ENCODE results near the gene IFNK.
A peak's percentile ranks its signal among the peaks of the same experiment; 100 is the strongest.

Gene IFNK

DNA sequence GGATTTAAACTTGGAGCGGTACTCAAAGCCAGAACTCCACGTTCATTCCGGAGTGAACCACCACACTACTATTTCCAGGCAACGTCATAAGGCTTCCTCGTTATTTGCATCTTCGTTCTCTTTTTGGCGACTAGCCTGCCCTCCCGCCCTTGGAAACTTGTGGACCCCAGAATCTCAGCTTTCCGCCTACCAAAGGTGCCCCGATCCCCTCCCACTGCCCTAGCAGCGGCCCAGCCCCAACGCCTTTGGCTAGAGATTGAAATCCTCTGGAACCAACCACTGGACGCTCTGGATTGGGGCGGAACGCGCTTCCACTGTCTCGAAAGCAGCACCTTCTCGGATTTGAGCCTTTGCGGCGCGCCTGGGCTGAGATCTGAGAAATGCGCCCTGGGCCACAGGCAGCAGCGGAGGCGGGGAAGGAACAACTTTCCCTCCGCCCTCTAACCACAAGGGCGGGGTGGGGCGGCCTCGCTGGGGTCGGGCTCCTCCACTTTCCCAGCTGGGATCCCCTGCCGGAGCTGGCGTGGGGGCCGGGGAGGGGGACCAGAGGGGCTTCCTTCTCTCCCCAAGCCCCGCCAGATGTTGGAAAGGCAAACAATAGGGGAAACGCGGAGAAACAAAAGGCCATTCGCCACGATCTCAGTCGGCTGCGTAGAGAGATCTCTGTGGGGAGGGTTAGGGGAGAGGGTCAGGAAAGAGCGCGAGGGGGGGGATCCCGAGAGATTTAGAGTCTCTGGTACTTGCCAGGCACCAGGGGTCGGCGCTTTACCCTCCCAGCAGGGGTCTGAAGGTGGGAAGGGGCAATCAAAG is 4.2 kb downstream of the IFNK start:
- Histone ChIP-seq H3K9ac (ENCODE audit: low read length in 5 of 5) (peak overlapping the region; percentile 58 to 93 (median 86)), H3K4me3 (ENCODE audit: low read depth in 1 of 5, low read length in 5 of 5) (peak overlapping the region; percentile 77 to 92 (median 82)), H3K27me3 (ENCODE audit: control insufficient read depth in 5 of 5, insufficient read depth in 4 of 5, low read length in 5 of 5) (no peaks in the 10 kb centered on the region), H3K4me1 (ENCODE audit: control insufficient read depth in 5 of 5, insufficient read depth in 5 of 5, low read length in 5 of 5) (peaks cover 0 to 23% (median 16%) of the 10 kb centered on the region in 5 donors), H3K27ac (ENCODE audit: low read depth, low read length) (peak overlapping the region; percentile 82), H3K36me3 (ENCODE audit: control insufficient read depth in 5 of 5, insufficient read depth in 5 of 5, low read length in 5 of 5) (no peaks in the 10 kb centered on the region), H3K9me3 (ENCODE audit: control insufficient read depth in 5 of 5, low read length in 5 of 5) (no peaks in the 10 kb centered on the region)

DNA sequence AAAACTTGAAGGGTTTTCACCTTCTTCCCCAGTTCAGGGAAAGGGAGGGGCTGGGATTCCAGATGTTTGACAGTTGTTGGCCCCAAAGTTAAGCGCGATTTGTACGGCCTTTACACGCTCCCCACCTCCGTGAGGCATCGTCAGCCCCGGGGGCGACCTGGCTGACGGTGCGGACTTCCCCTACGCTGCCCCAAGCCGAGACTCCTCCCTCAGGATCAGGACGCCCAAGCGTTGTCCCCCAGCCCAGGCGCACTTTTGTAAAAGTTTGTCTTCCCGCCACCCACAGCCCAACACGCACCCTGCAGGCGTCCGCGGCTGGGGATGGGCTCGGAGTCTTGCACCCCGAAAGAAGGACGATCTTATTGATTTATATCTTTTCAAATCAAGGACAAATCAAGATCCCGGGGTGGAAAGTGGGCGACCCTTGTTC is 4.8 kb downstream of the IFNK start:
- no peaks in the 10 kb centered on the region for H3K27me3 ChIP-seq (ENCODE audit: control insufficient read depth in 5 of 5, insufficient read depth in 4 of 5, low read length in 5 of 5)
- no peaks in the 10 kb centered on the region for H3K36me3 ChIP-seq (ENCODE audit: control insufficient read depth in 5 of 5, insufficient read depth in 5 of 5, low read length in 5 of 5)
- H3K9me3 ChIP-seq (ENCODE audit: control insufficient read depth in 5 of 5, low read length in 5 of 5): no peaks in the 10 kb centered on the region
- H3K27ac ChIP-seq (ENCODE audit: low read depth, low read length): peak overlapping the region; percentile 82
- peak overlapping the region; percentile 58 to 93 (median 86) for H3K9ac ChIP-seq (ENCODE audit: low read length in 5 of 5)
- peak overlapping the region; percentile 77 to 92 (median 82) for H3K4me3 ChIP-seq (ENCODE audit: low read depth in 1 of 5, low read length in 5 of 5)
- H3K4me1 ChIP-seq (ENCODE audit: control insufficient read depth in 5 of 5, insufficient read depth in 5 of 5, low read length in 5 of 5): peaks cover 0 to 23% (median 16%) of the 10 kb centered on the region in 5 donors

GRCh38 chr9:27529316-27530278 is 5.5 kb downstream of the IFNK start, which contains the start of gene MOB3B:
MOB3B (minus strand) TSS chr9:27529814; CDS start chr9:27455550, 74,264 bp downstream.
- H3K27ac ChIP-seq (ENCODE audit: low read depth, low read length): peak within 1 kb of the TSS; percentile 82
- H3K4me1 ChIP-seq (ENCODE audit: control insufficient read depth in 5 of 5, insufficient read depth in 5 of 5, low read length in 5 of 5): peaks cover 0 to 26% (median 16%) of the 10 kb centered on the region in 5 donors
- no peaks in the 10 kb centered on the region for H3K27me3 ChIP-seq (ENCODE audit: control insufficient read depth in 5 of 5, insufficient read depth in 4 of 5, low read length in 5 of 5)
- no peaks in the 10 kb centered on the region for H3K36me3 ChIP-seq (ENCODE audit: control insufficient read depth in 5 of 5, insufficient read depth in 5 of 5, low read length in 5 of 5)
- no peaks in the 10 kb centered on the region for H3K9me3 ChIP-seq (ENCODE audit: control insufficient read depth in 5 of 5, low read length in 5 of 5)
- H3K4me3 ChIP-seq (ENCODE audit: low read depth in 1 of 5, low read length in 5 of 5): peak within 1 kb of the TSS; percentile 77 to 92 (median 82)
- peak within 1 kb of the TSS; percentile 58 to 93 (median 86) for H3K9ac ChIP-seq (ENCODE audit: low read length in 5 of 5)

- Histone ChIP-seq H3K9me3 (ENCODE audit: control insufficient read depth in 5 of 5, low read length in 5 of 5) (no peaks in the 10 kb centered on the region), H3K4me3 (ENCODE audit: low read depth in 1 of 5, low read length in 5 of 5) (no peak overlapping the region), H3K27ac (ENCODE audit: low read depth, low read length) (no peak overlapping the region), H3K27me3 (ENCODE audit: control insufficient read depth in 5 of 5, insufficient read depth in 4 of 5, low read length in 5 of 5) (no peaks in the 10 kb centered on the region), H3K36me3 (ENCODE audit: control insufficient read depth in 5 of 5, insufficient read depth in 5 of 5, low read length in 5 of 5) (peaks cover 0 to 6% (median 5%) of the 10 kb centered on the region in 5 donors), H3K4me1 (ENCODE audit: control insufficient read depth in 5 of 5, insufficient read depth in 5 of 5, low read length in 5 of 5) (peaks cover 0 to 26% (median 16%) of the 10 kb centered on the region in 5 donors), H3K9ac (ENCODE audit: low read length in 5 of 5) (no peak overlapping the region)
Observed at GRCh38 chr9:27530915-27531755, 7.0 kb downstream of the IFNK start.

- Histone ChIP-seq H3K4me1 (ENCODE audit: control insufficient read depth in 5 of 5, insufficient read depth in 5 of 5, low read length in 5 of 5) (peaks cover 0 to 26% (median 16%) of the 10 kb centered on the region in 5 donors), H3K36me3 (ENCODE audit: control insufficient read depth in 5 of 5, insufficient read depth in 5 of 5, low read length in 5 of 5) (peaks cover 0 to 9% (median 6%) of the 10 kb centered on the region in 5 donors), H3K9me3 (ENCODE audit: control insufficient read depth in 5 of 5, low read length in 5 of 5) (no peaks in the 10 kb centered on the region), H3K9ac (ENCODE audit: low read length in 5 of 5) (no peak overlapping the region), H3K4me3 (ENCODE audit: low read depth in 1 of 5, low read length in 5 of 5) (no peak overlapping the region), H3K27me3 (ENCODE audit: control insufficient read depth in 5 of 5, insufficient read depth in 4 of 5, low read length in 5 of 5) (no peaks in the 10 kb centered on the region), H3K27ac (ENCODE audit: low read depth, low read length) (no peak overlapping the region)
Observed at GRCh38 chr9:27532046-27532445, 8.0 kb downstream of the IFNK start.

GRCh38 chr9:27533311-27533710 is 9.2 kb downstream of the IFNK start:
- Histone ChIP-seq H3K36me3 (ENCODE audit: control insufficient read depth in 5 of 5, insufficient read depth in 5 of 5, low read length in 5 of 5) (peaks cover 0 to 9% (median 6%) of the 10 kb centered on the region in 5 donors), H3K4me3 (ENCODE audit: low read depth in 1 of 5, low read length in 5 of 5) (no peak overlapping the region), H3K27me3 (ENCODE audit: control insufficient read depth in 5 of 5, insufficient read depth in 4 of 5, low read length in 5 of 5) (no peaks in the 10 kb centered on the region), H3K9me3 (ENCODE audit: control insufficient read depth in 5 of 5, low read length in 5 of 5) (no peaks in the 10 kb centered on the region), H3K9ac (ENCODE audit: low read length in 5 of 5) (no peak overlapping the region), H3K27ac (ENCODE audit: low read depth, low read length) (no peak overlapping the region), H3K4me1 (ENCODE audit: control insufficient read depth in 5 of 5, insufficient read depth in 5 of 5, low read length in 5 of 5) (peaks cover 0 to 17% (median 6%) of the 10 kb centered on the region in 5 donors)

DNA sequence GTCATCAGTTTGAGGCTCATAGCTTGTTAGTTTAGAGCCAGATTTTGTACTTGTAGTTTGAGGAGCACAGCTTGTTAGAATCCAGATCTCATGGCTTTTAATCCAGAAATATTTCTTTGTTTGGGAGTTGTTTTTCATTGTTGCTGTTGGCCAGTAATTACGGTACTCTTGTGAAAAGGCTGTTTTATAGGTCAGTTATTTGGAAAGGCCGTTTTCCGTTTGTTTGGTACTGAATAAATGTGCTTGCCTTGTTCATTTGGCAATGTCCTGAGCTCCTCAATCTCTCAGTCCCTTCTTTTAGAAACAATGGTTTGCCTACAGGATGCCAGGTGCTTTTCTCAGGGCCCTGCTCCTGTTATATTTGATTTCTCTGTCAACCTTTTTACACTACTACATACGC is 10.0 kb downstream of the IFNK start:
- Histone ChIP-seq H3K9me3 (ENCODE audit: control insufficient read depth in 5 of 5, low read length in 5 of 5) (no peaks in the 10 kb centered on the region), H3K27me3 (ENCODE audit: control insufficient read depth in 5 of 5, insufficient read depth in 4 of 5, low read length in 5 of 5) (no peaks in the 10 kb centered on the region), H3K9ac (ENCODE audit: low read length in 5 of 5) (no peak overlapping the region), H3K36me3 (ENCODE audit: control insufficient read depth in 5 of 5, insufficient read depth in 5 of 5, low read length in 5 of 5) (peaks cover 0 to 9% (median 6%) of the 10 kb centered on the region in 5 donors), H3K4me1 (ENCODE audit: control insufficient read depth in 5 of 5, insufficient read depth in 5 of 5, low read length in 5 of 5) (peaks cover 0 to 11% (median 4%) of the 10 kb centered on the region in 5 donors), H3K27ac (ENCODE audit: low read depth, low read length) (no peak overlapping the region), H3K4me3 (ENCODE audit: low read depth in 1 of 5, low read length in 5 of 5) (no peak overlapping the region)

- no peak overlapping the region for H3K4me3 ChIP-seq (ENCODE audit: low read depth in 1 of 5, low read length in 5 of 5)
- no peak overlapping the region for H3K27ac ChIP-seq (ENCODE audit: low read depth, low read length)
Observed at GRCh38 chr9:27534658-27535209, 10.6 kb downstream of the IFNK start.

DNA sequence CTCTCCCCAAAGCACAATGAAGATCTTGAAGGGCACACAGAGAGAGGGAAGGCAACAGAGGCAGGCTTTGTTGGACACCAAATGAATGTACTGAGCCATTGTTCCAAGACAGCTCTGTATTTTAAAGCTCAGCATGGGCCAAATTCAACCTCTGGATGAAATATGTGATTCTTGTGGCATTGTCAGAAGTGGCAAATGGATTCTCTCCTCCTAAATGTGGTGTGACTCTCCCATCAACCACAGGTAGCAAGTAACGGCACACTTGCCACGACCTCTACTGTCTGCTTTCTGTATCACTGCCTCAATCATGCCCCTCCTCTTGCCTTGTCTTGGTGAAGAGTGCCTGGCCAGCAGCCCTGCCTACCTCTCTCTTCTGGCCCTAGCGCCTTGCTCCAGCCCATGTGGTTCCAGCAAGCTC is 11.6 kb downstream of the IFNK start:
- H3K27ac ChIP-seq (ENCODE audit: low read depth, low read length): no peak overlapping the region

More at GRCh38 chr9:27534658-27535209, 10.6 kb downstream of the IFNK start:
- no peaks in the 10 kb centered on the region for H3K9me3 ChIP-seq (ENCODE audit: control insufficient read depth in 5 of 5, low read length in 5 of 5)
- peaks cover 0 to 9% (median 6%) of the 10 kb centered on the region in 5 donors for H3K36me3 ChIP-seq (ENCODE audit: control insufficient read depth in 5 of 5, insufficient read depth in 5 of 5, low read length in 5 of 5)
- H3K9ac ChIP-seq (ENCODE audit: low read length in 5 of 5): no peak overlapping the region
- H3K4me1 ChIP-seq (ENCODE audit: control insufficient read depth in 5 of 5, insufficient read depth in 5 of 5, low read length in 5 of 5): peaks cover 0 to 10% (median 8%) of the 10 kb centered on the region in 5 donors
- no peaks in the 10 kb centered on the region for H3K27me3 ChIP-seq (ENCODE audit: control insufficient read depth in 5 of 5, insufficient read depth in 4 of 5, low read length in 5 of 5)

More for the DNA sequence above, 11.6 kb downstream of the IFNK start:
- Histone ChIP-seq H3K4me3 (ENCODE audit: low read depth in 1 of 5, low read length in 5 of 5) (no peak overlapping the region), H3K27me3 (ENCODE audit: control insufficient read depth in 5 of 5, insufficient read depth in 4 of 5, low read length in 5 of 5) (no peaks in the 10 kb centered on the region), H3K9me3 (ENCODE audit: control insufficient read depth in 5 of 5, low read length in 5 of 5) (no peaks in the 10 kb centered on the region), H3K36me3 (ENCODE audit: control insufficient read depth in 5 of 5, insufficient read depth in 5 of 5, low read length in 5 of 5) (peaks cover 0 to 9% (median 6%) of the 10 kb centered on the region in 5 donors), H3K9ac (ENCODE audit: low read length in 5 of 5) (no peak overlapping the region), H3K4me1 (ENCODE audit: control insufficient read depth in 5 of 5, insufficient read depth in 5 of 5, low read length in 5 of 5) (peaks cover 0 to 16% (median 13%) of the 10 kb centered on the region in 5 donors)

All from subcutaneous abdominal adipose tissue (tissue), 5 donors.